Fibroblast of villous mesenchyme (primary cell): ENCODE results near the gene NIPAL4. TPM values are rescaled to one million over a fixed set of nuclear protein-coding genes. Genes with fewer than 3 reads are reported as not detected.

ENCODE experiments used
- DNase-seq: peaks from one replicate; pipeline ENCODE4 v3.0.0-alpha.2; 2010; ENCODE audit warnings: low read depth
- H3K4me3 ChIP-seq: 2 replicates; pipeline ENCODE4 v1.5.1; 2011; ENCODE audit warnings: low read depth, mild to moderate bottlenecking, low read length
- CTCF ChIP-seq: IDR thresholded peaks from 2 replicates; pipeline ENCODE4 v1.5.1; 2012; ENCODE audit warnings: low read depth, mild to moderate bottlenecking, low read length; ENCODE audit not compliant: insufficient read depth
- total RNA-seq: library from RNA; depleted of rRNA; stranded (reverse); fragments of >200 nt; gene quantifications from 2 replicates; pipeline ENCODE4 v1.2.3, GENCODE V29; 2012

The NIPAL4 gene
- total RNA-seq, 1 donor = 1.7 TPM

- DNase-seq = peak; percentile 78
- no peak overlapping the region for H3K4me3 ChIP-seq
- TF ChIP-seq CTCF = no peak
Observed at GRCh38 chr5:157520911-157521703, 61.1 kb downstream of the NIPAL4 start.

GRCh38 chr5:157521704-157522029, 61.7 kb downstream of the NIPAL4 start:
- H3K4me3 ChIP-seq = no peak overlapping the region
- TF ChIP-seq CTCF = peak; percentile 26
- DNase-seq = no peak

GRCh38 chr5:157523976-157524375, 64.0 kb downstream of the NIPAL4 start:
- H3K4me3 ChIP-seq = no peak overlapping the region
- TF ChIP-seq CTCF = no peak

More at GRCh38 chr5:157523976-157524375, 64.0 kb downstream of the NIPAL4 start:
- no peak for DNase-seq

Other genes with a start within 250 kb of the NIPAL4 start
- gene CYFIP2, start 194.1 kb upstream of the NIPAL4 start, total RNA-seq = 11.6 and 13.4 TPM in 2 replicates
- gene ADAM19, start 115.6 kb downstream of the NIPAL4 start, total RNA-seq = 89.8 and 119 TPM in 2 replicates
- gene SOX30, start 192.2 kb downstream of the NIPAL4 start, total RNA-seq = under 0.01 TPM in 1 of 2 replicates, not detected in the other
- gene C5orf52, start 211.3 kb downstream of the NIPAL4 start, total RNA-seq = not detected in 2 replicates